GM12873 (cell line): ENCODE results near the gene FASTKD1.

Experiments used
- TF ChIP-seq, protein P1 (sequence below): IDR thresholded peaks from 2 replicates; pipeline ENCODE4 v1.5.1; 2012; ENCODE audit warnings: low read depth, mild to moderate bottlenecking, moderate library complexity, low read length, control low read depth; ENCODE audit not compliant: insufficient read depth; ENCODE audit errors: missing control alignments

The FASTKD1 gene

DNA sequence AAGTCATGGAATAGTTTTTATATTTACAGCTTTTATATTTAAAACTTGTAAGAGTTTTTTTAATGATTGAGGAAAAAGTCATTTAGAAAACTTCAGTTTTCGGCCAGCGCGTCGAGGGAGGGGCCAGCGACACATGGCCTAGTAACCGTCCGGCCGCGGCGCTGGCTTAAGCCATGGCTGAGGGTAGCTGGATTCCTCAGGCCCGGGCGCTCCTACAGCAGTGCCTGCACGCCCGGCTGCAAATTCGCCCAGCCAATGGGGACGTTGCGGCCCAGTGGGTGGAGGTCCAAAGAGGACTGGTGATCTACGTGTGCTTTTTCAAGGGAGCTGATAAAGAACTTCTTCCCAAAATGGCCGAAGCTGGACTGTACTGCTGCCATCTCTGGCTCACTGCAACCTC, 69.0 kb downstream of the FASTKD1 start:
- TF ChIP-seq, protein P1, sequence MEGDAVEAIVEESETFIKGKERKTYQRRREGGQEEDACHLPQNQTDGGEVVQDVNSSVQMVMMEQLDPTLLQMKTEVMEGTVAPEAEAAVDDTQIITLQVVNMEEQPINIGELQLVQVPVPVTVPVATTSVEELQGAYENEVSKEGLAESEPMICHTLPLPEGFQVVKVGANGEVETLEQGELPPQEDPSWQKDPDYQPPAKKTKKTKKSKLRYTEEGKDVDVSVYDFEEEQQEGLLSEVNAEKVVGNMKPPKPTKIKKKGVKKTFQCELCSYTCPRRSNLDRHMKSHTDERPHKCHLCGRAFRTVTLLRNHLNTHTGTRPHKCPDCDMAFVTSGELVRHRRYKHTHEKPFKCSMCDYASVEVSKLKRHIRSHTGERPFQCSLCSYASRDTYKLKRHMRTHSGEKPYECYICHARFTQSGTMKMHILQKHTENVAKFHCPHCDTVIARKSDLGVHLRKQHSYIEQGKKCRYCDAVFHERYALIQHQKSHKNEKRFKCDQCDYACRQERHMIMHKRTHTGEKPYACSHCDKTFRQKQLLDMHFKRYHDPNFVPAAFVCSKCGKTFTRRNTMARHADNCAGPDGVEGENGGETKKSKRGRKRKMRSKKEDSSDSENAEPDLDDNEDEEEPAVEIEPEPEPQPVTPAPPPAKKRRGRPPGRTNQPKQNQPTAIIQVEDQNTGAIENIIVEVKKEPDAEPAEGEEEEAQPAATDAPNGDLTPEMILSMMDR, result no peak

DNA sequence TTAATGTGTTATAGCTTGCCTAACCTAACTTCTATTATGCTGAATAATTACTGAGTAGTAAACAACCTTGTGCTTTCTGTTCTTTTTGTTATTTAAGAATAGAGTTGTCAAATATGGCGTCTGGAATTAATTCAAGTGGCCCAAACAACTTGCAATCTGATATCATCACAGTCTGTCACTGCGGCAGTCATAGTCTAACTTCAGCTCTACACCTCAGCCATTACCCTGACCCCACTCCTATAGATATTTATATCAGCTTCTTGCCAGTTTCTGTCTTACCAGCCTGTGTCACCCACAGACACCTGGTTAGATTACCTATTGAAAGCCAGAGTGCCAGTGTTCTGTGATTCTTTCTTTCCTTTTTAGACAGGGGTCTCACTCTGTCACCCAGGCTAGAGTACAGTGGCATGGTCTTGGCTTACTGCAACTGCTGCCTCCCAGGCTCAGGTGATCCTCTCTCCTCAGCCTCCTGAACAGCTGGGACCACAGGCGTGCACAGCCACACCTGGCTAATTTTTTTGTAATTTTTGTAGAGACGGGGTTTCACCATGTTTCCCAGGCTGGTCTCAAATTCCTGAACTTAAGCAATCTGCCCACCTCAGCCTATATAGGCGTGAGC, 78.2 kb downstream of the FASTKD1 start:
- TF ChIP-seq, protein P1, result no peak

DNA sequence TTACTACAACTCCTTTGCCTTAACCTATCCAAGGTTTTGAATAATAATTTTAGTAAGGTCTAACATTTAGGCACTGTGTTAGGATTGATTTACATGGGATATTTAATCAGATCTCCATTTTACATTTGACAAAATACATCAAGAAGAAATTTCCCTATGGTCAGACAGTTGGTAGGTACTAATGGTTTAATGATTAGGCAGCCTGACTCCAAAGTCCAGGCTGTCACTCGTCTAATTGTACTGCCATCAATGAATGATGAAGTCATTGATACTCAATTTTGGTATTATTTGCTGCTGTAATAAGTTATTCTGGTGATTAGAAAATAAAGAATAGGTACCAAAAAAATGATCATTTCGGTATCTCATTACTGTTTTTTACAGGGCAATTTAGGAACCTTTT, 80.3 kb downstream of the FASTKD1 start:
- TF ChIP-seq, protein P1, result no peak

DNA sequence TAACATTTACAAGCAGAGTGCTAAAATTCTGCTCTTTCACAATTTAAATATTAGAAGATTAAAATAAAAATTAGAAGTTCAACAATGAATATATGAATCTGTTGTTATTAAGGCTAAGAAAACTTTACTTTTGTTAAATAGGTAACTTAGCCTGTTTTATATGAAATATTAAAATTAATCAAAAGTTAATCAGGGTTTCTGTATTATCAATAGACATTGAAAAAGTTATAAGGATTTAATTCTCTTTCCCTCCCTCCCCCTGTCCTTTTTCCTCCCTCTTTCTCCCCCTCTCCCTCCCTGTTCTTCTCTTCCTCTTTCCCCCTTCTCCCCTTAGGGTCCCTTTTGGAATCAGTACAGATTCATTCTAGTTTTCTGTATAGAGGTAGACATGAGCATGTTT, 82.3 kb downstream of the FASTKD1 start:
- TF ChIP-seq, protein P1, result no peak

DNA sequence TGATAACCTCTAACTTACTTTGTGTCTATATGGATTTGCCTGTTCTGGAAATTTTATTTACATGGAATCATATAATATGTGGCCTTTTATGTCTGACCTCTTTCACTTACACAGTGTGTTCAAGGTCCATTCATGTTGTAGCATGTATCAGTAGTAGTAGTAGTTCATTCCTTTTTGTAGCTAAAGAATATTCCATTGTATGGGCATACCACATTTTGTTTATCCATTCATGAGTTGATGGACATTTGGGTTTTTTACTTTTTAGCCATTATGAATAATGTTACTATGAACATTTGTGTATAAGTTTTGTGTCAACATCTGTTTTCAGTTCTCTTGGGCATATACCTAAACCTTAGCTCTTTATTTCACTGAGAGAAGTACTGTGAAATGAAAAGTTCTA, 82.8 kb downstream of the FASTKD1 start:
- TF ChIP-seq, protein P1, result no peak

DNA sequence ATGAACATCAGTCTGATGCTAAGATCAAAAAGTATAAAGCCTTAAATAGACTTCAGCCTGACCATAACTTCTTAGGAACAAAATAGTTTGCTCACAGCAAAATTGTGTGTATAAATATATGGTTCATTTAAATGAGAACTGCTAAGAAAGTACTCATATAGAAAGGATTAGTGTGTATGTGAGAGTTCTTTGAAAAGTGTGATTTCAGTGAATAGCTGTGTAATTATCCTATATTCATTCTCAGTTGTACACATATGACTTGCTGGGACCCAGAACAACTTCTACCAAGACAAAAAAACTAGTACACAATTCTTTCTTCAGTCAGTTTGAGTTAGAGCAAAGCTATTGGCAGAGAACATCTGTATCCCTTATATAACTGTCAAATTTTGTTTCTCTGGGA, 87.2 kb downstream of the FASTKD1 start:
- TF ChIP-seq, protein P1, result no peak

DNA sequence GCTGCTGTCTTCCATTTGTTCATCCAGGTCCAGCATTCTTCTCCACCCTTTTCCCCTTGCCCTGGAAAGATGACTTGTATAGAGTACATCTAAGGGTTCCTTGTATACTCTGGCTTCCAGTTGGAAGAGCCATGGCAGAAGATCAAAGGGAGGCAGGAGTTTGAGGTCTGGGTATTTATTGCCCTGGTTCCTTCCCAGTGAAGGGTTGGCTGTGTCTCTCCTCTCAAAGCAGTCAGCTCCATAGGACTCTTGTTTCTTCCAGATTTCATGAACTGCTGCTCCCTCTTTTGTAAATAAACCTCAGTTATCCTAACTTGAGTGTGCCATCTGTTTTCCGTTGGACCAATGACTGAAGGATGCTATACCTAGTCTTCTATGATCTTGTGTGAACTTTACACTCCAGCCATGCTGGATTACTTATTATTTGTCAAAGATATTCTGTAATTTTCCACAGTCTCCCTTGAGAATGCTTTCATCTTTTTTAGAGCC, 88.0 kb downstream of the FASTKD1 start:
- TF ChIP-seq, protein P1, result no peak
